ENCODE data around the gene PIK3CD. TPM values are rescaled to one million over a fixed set of nuclear protein-coding genes. Genes with fewer than 3 reads are reported as not detected.

The PIK3CD gene
- total and polyA plus RNA-seq, 4 donors, result 1.8 to 11.3 (median 3.4) TPM

- Histone ChIP-seq H3K9ac (ENCODE audit: low read depth in 1 of 2, low read length in 2 of 2) (no peak overlapping the region), H3K4me3 (ENCODE audit: low read depth in 1 of 3, low read length in 3 of 3) (no peak overlapping the region), H3K27me3 (ENCODE audit: control insufficient read depth in 4 of 4, insufficient read depth in 4 of 4, low read length in 3 of 4) (no peaks in the 10 kb centered on the region), H3K9me3 (ENCODE audit: control insufficient read depth in 4 of 4, low read length in 3 of 4) (no peaks in the 10 kb centered on the region), H3K4me1 (ENCODE audit: control insufficient read depth in 4 of 4, insufficient read depth in 4 of 4, low read length in 3 of 4) (peaks cover 1 to 11% (median 9%) of the 10 kb centered on the region in 4 donors), H3K27ac (ENCODE audit: low read depth in 1 of 2, low read length in 2 of 2) (no peak overlapping the region), H3K36me3 (ENCODE audit: control insufficient read depth in 4 of 4, insufficient read depth in 3 of 4, low read depth in 1 of 4, low read length in 3 of 4) (no peaks in the 10 kb centered on the region)
- TF ChIP-seq NR2F2 (IDR thresholded peaks at IDR 0.05) (no peak), ATF3 (IDR thresholded peaks at IDR 0.05) (no peak), TAF1 (conservative IDR thresholded peaks at IDR 0.05) (no peak), EGR1 (IDR thresholded peaks at IDR 0.05; ENCODE audit: low read depth in 2 of 2) (no peak), REST (IDR thresholded peaks at IDR 0.05) (no peak), RXRA (IDR thresholded peaks at IDR 0.05) (no peak), HNF4G (IDR thresholded peaks at IDR 0.05) (no peak), CTCF (IDR thresholded peaks at IDR 0.05; ENCODE audit: low read depth, low read length, missing input control) (no peak), JUND (IDR thresholded peaks at IDR 0.05) (no peak), FOXA1 (IDR thresholded peaks at IDR 0.05) (no peak), FOXA2 (IDR thresholded peaks at IDR 0.05) (no peak), GABPA (IDR thresholded peaks at IDR 0.05 in 1 of 2, conservative IDR thresholded peaks at IDR 0.05 in 1 of 2) (no peak), MAX (IDR thresholded peaks at IDR 0.05) (no peak), ZBTB33 (IDR thresholded peaks at IDR 0.05) (no peak), HNF4A (conservative IDR thresholded peaks at IDR 0.05) (no peak), YY1 (IDR thresholded peaks at IDR 0.05) (no peak), SP1 (IDR thresholded peaks at IDR 0.05) (no peak), RAD21 (IDR thresholded peaks at IDR 0.05) (no peak)
- DNase-seq (ENCODE audit: low spot score), result no peak
- 98% methylated on average over 6 of the region's 6 CpGs for WGBS
Observed at GRCh38 chr1:9760824-9761223, 109.3 kb downstream of the PIK3CD start.

All from liver (tissue), 9 donors.